Renal pelvis (tissue), 12 donors: ENCODE measurements around the gene CHM. TPM values are rescaled to one million over a fixed set of nuclear protein-coding genes. Genes with fewer than 3 reads are reported as not detected.
A peak's percentile ranks its signal among the peaks of the same experiment; 100 is the strongest.
"Not testable (repeated sequence)": the region's sequence is repeated elsewhere in the genome, so short reads cannot be mapped to it uniquely, and the experiment has no call there.

Experiments used
- DNase-seq: peaks from one replicate; pipeline ENCODE4 v3.0.0-alpha.2; 2013
- long read RNA-seq, 16 experiments: transcript quantifications; one replicate each; lab custom pipeline, GENCODE V29; 2026
- polyA plus RNA-seq, 3 donors: library from polyadenylated mRNA; unstranded; fragments of 120-200 nt; gene quantifications; one replicate each; pipeline ENCODE4 v1.2.1, GENCODE V29; 2013; ENCODE audit not compliant: insufficient read length in 3 of 3

CHM gene
- polyA plus RNA-seq: 10 to 100 TPM; 22.2 to 28.1 (median 27.8) TPM
- long read RNA-seq, donor 1, full-length matches to known transcripts: 3 of 3 reads
- long read RNA-seq, donor 1, partial matches to known transcripts: 0 of 3 reads
- long read RNA-seq, donor 1, other reads (novel, unspliced or antisense): 0 of 3 reads
- long read RNA-seq, donor 2, full-length matches to known transcripts: 3 of 3 reads
- long read RNA-seq, donor 2, partial matches to known transcripts: 0 of 3 reads
- long read RNA-seq, donor 2, other reads (novel, unspliced or antisense): 0 of 3 reads
- long read RNA-seq, donor 3: 0 reads
- long read RNA-seq, donor 4, full-length matches to known transcripts: 2 of 2 reads
- long read RNA-seq, donor 4, partial matches to known transcripts: 0 of 2 reads
- long read RNA-seq, donor 4, other reads (novel, unspliced or antisense): 0 of 2 reads
- long read RNA-seq, donor 5: 0 reads
- long read RNA-seq, donor 6, partial matches to known transcripts: 5 of 5 reads
- long read RNA-seq, donor 6, other reads (novel, unspliced or antisense): 0 of 5 reads
- long read RNA-seq, donor 7, full-length matches to known transcripts: 6 of 6 reads
- long read RNA-seq, donor 7, partial matches to known transcripts: 0 of 6 reads
- long read RNA-seq, donor 7, other reads (novel, unspliced or antisense): 0 of 6 reads
- long read RNA-seq, donor 8, full-length matches to known transcripts: 4 of 4 reads
- long read RNA-seq, donor 8, partial matches to known transcripts: 0 of 4 reads
- long read RNA-seq, donor 8, other reads (novel, unspliced or antisense): 0 of 4 reads
- long read RNA-seq, donor 9, full-length matches to known transcripts: 5 of 10 reads
- long read RNA-seq, donor 9, partial matches to known transcripts: 5 of 10 reads
- long read RNA-seq, donor 9, other reads (novel, unspliced or antisense): 0 of 10 reads
- long read RNA-seq, donor 10, full-length matches to known transcripts: 1 of 1 reads
- long read RNA-seq, donor 10, partial matches to known transcripts: 0 of 1 reads
- long read RNA-seq, donor 10, other reads (novel, unspliced or antisense): 0 of 1 reads
- long read RNA-seq, donor 11, full-length matches to known transcripts: 3 of 3 reads
- long read RNA-seq, donor 11, partial matches to known transcripts: 0 of 3 reads
- long read RNA-seq, donor 11, other reads (novel, unspliced or antisense): 0 of 3 reads
- long read RNA-seq, donor 12, full-length matches to known transcripts: 3 of 12 reads
- long read RNA-seq, donor 12, partial matches to known transcripts: 9 of 12 reads
- long read RNA-seq, donor 12, other reads (novel, unspliced or antisense): 0 of 12 reads
- long read RNA-seq, donor 13, full-length matches to known transcripts: 3 of 11 reads
- long read RNA-seq, donor 13, partial matches to known transcripts: 8 of 11 reads
- long read RNA-seq, donor 13, other reads (novel, unspliced or antisense): 0 of 11 reads
- long read RNA-seq, donor 14, full-length matches to known transcripts: 3 of 3 reads
- long read RNA-seq, donor 14, partial matches to known transcripts: 0 of 3 reads
- long read RNA-seq, donor 14, other reads (novel, unspliced or antisense): 0 of 3 reads
- long read RNA-seq, donor 15, full-length matches to known transcripts: 3 of 3 reads
- long read RNA-seq, donor 15, partial matches to known transcripts: 0 of 3 reads
- long read RNA-seq, donor 15, other reads (novel, unspliced or antisense): 0 of 3 reads
- long read RNA-seq, donor 16, full-length matches to known transcripts: 5 of 5 reads
- long read RNA-seq, donor 16, partial matches to known transcripts: 0 of 5 reads
- long read RNA-seq, donor 16, other reads (novel, unspliced or antisense): 0 of 5 reads

- peak; percentile 89 for DNase-seq
Measured at GRCh38 chrX:86047174-86047935, at the start of gene CHM. Gene CHM (minus strand): TSS chrX:86047558. CDS start chrX:86047532, 26 bp downstream.

- no peak for DNase-seq
Measured at GRCh38 chrX:86078650-86079049, 31.3 kb upstream of the CHM start.

GRCh38 chrX:86066998-86067397 lies 19.6 kb upstream of the CHM start:
- DNase-seq: no peak

GRCh38 chrX:86061407-86061806 lies 14.0 kb upstream of the CHM start:
- DNase-seq: no peak

- no peak for DNase-seq
Measured at GRCh38 chrX:86051741-86052140, 4.4 kb upstream of the CHM start.

- peak; percentile 22 for DNase-seq
Measured at GRCh38 chrX:86047936-86048280, 550 bp upstream of the CHM start.

GRCh38 chrX:86044216-86044615 lies 3.1 kb downstream of the CHM start:
- DNase-seq: no peak

- DNase-seq: no peak
Measured at GRCh38 chrX:86039625-86040568, 7.5 kb downstream of the CHM start.

GRCh38 chrX:86033385-86033784 lies 14.0 kb downstream of the CHM start:
- DNase-seq: no peak

- no peak for DNase-seq
Measured at GRCh38 chrX:86028681-86029080, 18.7 kb downstream of the CHM start.

GRCh38 chrX:86023811-86024210 lies 23.5 kb downstream of the CHM start:
- no peak for DNase-seq

- DNase-seq: no peak
Measured at GRCh38 chrX:86021652-86022289, 25.6 kb downstream of the CHM start.

GRCh38 chrX:86016139-86016538 lies 31.2 kb downstream of the CHM start:
- no peak for DNase-seq

GRCh38 chrX:86014959-86015358 lies 32.4 kb downstream of the CHM start:
- DNase-seq: not testable (repeated sequence)

GRCh38 chrX:86014421-86014820 lies 32.9 kb downstream of the CHM start:
- DNase-seq: no peak

GRCh38 chrX:86013792-86014191 lies 33.6 kb downstream of the CHM start:
- no peak for DNase-seq

GRCh38 chrX:86012188-86012587 lies 35.2 kb downstream of the CHM start:
- DNase-seq: no peak

GRCh38 chrX:86009803-86010202 lies 37.6 kb downstream of the CHM start:
- DNase-seq: not testable (repeated sequence)
